Neural progenitor cell (in vitro differentiated cells): ENCODE data around the gene ETFDH.

ENCODE experiments used
- EZH2 ChIP-seq: fragments of 200-600 bp; sonication (generic); IDR thresholded peaks from 2 replicates; pipeline ENCODE4 v1.6.1; 2017; ENCODE audit warnings: antibody characterized with exemption, mild to moderate bottlenecking, moderate library complexity
- EZH2phosphoT487 ChIP-seq: fragments of 200-600 bp; sonication (generic); IDR thresholded peaks from 2 replicates; pipeline ENCODE4 v1.6.1; 2017; ENCODE audit warnings: antibody characterized with exemption
- TF ChIP-seq, protein P1 (sequence below): fragments of 200-600 bp; sonication (generic); IDR thresholded peaks from 2 replicates; pipeline ENCODE4 v1.5.1; 2017; ENCODE audit warnings: antibody characterized with exemption, mild to moderate bottlenecking

- TF ChIP-seq, protein P1, sequence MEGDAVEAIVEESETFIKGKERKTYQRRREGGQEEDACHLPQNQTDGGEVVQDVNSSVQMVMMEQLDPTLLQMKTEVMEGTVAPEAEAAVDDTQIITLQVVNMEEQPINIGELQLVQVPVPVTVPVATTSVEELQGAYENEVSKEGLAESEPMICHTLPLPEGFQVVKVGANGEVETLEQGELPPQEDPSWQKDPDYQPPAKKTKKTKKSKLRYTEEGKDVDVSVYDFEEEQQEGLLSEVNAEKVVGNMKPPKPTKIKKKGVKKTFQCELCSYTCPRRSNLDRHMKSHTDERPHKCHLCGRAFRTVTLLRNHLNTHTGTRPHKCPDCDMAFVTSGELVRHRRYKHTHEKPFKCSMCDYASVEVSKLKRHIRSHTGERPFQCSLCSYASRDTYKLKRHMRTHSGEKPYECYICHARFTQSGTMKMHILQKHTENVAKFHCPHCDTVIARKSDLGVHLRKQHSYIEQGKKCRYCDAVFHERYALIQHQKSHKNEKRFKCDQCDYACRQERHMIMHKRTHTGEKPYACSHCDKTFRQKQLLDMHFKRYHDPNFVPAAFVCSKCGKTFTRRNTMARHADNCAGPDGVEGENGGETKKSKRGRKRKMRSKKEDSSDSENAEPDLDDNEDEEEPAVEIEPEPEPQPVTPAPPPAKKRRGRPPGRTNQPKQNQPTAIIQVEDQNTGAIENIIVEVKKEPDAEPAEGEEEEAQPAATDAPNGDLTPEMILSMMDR: no peak
- TF ChIP-seq EZH2 (no peak), EZH2phosphoT487 (no peak)
These were observed 69.4 kb downstream of the ETFDH start for GRCh38 chr4:158741326-158742021.
